B cell (primary cell): ENCODE data around the gene NAPB. TPM values are rescaled to one million over a fixed set of nuclear protein-coding genes. Genes with fewer than 3 reads are reported as not detected.

Experiments
- ATAC-seq: fragments of 200-7000 bp; cut with Tn5 transposase; one replicate; pipeline ENCODE4 v1.10.0; 2021; ENCODE audit warnings: low read depth, mild to moderate bottlenecking, moderate number of reproducible peaks, moderate library complexity
- CTCF ChIA-PET: fragments of 350-600 bp; sonication (Branson Sonifier 250); formaldehyde crosslinking; loops from one replicate; lab custom pipeline; 2021; ENCODE audit warnings: antibody characterized with exemption, inconsistent platforms; lab: Charles Lee
- POLR2A ChIA-PET: fragments of 350-600 bp; sonication (Branson Sonifier 250); formaldehyde crosslinking; loops from one replicate; lab custom pipeline; 2021; ENCODE audit warnings: antibody characterized with exemption; lab: Charles Lee
- DNase-seq: peaks from one replicate; pipeline ENCODE4 v3.0.0; 2013
- H2AFZ ChIP-seq: 2 replicates; pipeline ENCODE4 v1.6.1; 2012; ENCODE audit warnings: mild to moderate bottlenecking, low read depth, low read length; ENCODE audit not compliant: insufficient read depth, poor library complexity, severe bottlenecking
- H3K27ac ChIP-seq, 2 donors: 1 replicate in 1 of 2; 2 replicates in 1 of 2; pipeline ENCODE4 v1.5.1; 2012 to 2013; ENCODE audit warnings: low read length in 2 of 2, mild to moderate bottlenecking in 2 of 2, moderate library complexity in 1 of 2
- H3K27me3 ChIP-seq, 4 experiments: fragments of 200-600 bp in 1 of 4; sonication (generic) in 1 of 4; replicated peaks in 1 of 4; 1 replicate in 2 of 4; 2 replicates in 2 of 4; pipeline versions ENCODE4 v1.6.1 to v1.7.0; 2013 to 2016; ENCODE audit warnings: low read length in 3 of 4, mild to moderate bottlenecking in 2 of 4, mixed read lengths in 1 of 4, moderate library complexity in 1 of 4; ENCODE audit not compliant: insufficient read depth in 4 of 4, control insufficient read depth in 3 of 4; ENCODE audit errors: control extremely low read depth in 1 of 4
- H3K36me3 ChIP-seq, 2 experiments: replicated peaks in 1 of 2; 1 replicate in 1 of 2; 2 replicates in 1 of 2; pipeline versions ENCODE4 v1.6.1 to v1.7.1; 2013; ENCODE audit warnings: low read length in 1 of 2; ENCODE audit not compliant: insufficient read depth in 2 of 2, control insufficient read depth in 1 of 2; ENCODE audit errors: control extremely low read depth in 1 of 2, extremely low read depth in 1 of 2
- H3K4me1 ChIP-seq, 2 donors: fragments of 200-600 bp in 1 of 2; sonication (generic) in 1 of 2; 1 replicate in 1 of 2; 2 replicates in 1 of 2; pipeline versions ENCODE4 v1.5.1 to v1.6.1; 2013 to 2017; ENCODE audit warnings: low read length in 2 of 2; ENCODE audit not compliant: control insufficient read depth in 2 of 2, insufficient read depth in 2 of 2
- H3K4me2 ChIP-seq: replicated peaks from 2 replicates; pipeline ENCODE3; 2012; ENCODE audit warnings: mild to moderate bottlenecking, low read depth, low read length; ENCODE audit not compliant: poor library complexity, severe bottlenecking
- H3K4me3 ChIP-seq, 5 experiments: fragments of 200-600 bp in 1 of 5; sonication (generic) in 1 of 5; 1 replicate in 3 of 5; 2 replicates in 2 of 5; pipeline versions ENCODE4 v1.5.1 to v1.7.0; 2011 to 2016; ENCODE audit warnings: low read length in 4 of 5, mild to moderate bottlenecking in 4 of 5, low read depth in 2 of 5, control low read depth in 1 of 5, moderate library complexity in 1 of 5; ENCODE audit not compliant: insufficient read depth in 1 of 5; ENCODE audit errors: control extremely low read depth in 1 of 5, extremely low read depth in 1 of 5
- H3K79me2 ChIP-seq: fragments of 200-600 bp; sonication (generic); one replicate; pipeline ENCODE4 v1.6.0; 2016; ENCODE audit warnings: low read length; ENCODE audit not compliant: control insufficient read depth, insufficient read depth
- H3K9ac ChIP-seq: fragments of 200-600 bp; sonication (generic); 2 replicates; pipeline ENCODE4 v1.6.1; 2017; ENCODE audit warnings: mild to moderate bottlenecking, low read length, moderate library complexity
- H3K9me3 ChIP-seq, 3 donors: one replicate each; pipeline versions ENCODE4 v1.6.1 to v1.7.1; 2013; ENCODE audit warnings: low read length in 2 of 3; ENCODE audit not compliant: control insufficient read depth in 2 of 3, insufficient read depth in 1 of 3; ENCODE audit errors: control extremely low read depth in 1 of 3
- H4K20me1 ChIP-seq: 2 replicates; pipeline ENCODE4 v1.6.0; 2012; ENCODE audit warnings: mild to moderate bottlenecking, low read length; ENCODE audit not compliant: insufficient read depth, control insufficient read depth, poor library complexity, severe bottlenecking
- H3K27ac Mint-ChIP-seq: one replicate; pipeline ENCODE4 v1.8.0; 2021; ENCODE audit warnings: mixed read lengths
- H3K27me3 Mint-ChIP-seq: one replicate; pipeline ENCODE4 v1.8.0; 2021; ENCODE audit warnings: mixed read lengths
- H3K4me1 Mint-ChIP-seq: one replicate; pipeline ENCODE4 v1.8.0; 2021; ENCODE audit warnings: mixed read lengths
- H3K4me3 Mint-ChIP-seq: one replicate; pipeline ENCODE4 v1.8.0; 2021; ENCODE audit warnings: mixed read lengths
- H3K9me3 Mint-ChIP-seq: one replicate; pipeline ENCODE4 v1.8.0; 2022; ENCODE audit warnings: mixed read lengths; ENCODE audit not compliant: insufficient read depth
- EZH2 ChIP-seq: IDR thresholded peaks from 2 replicates; pipeline ENCODE4 v1.6.1; 2012; ENCODE audit warnings: borderline replicate concordance, low read depth, mild to moderate bottlenecking, moderate library complexity, low read length; ENCODE audit not compliant: insufficient read depth, poor library complexity, severe bottlenecking
- WGBS: methylation state at CpG from one replicate; pipeline ENCODE4 v1.1.5; 2013; ENCODE audit warnings: missing lambda C conversion rate; ENCODE audit not compliant: insufficient coverage; 5-methylcytosine and 5-hydroxymethylcytosine counted together
- intact Hi-C: fragments of 100-400 bp; cut with micrococcal nuclease; formaldehyde crosslinking; loops from one replicate; pipeline ENCODE4 v1.10.0; 2022
- polyA plus RNA-seq: library from polyadenylated mRNA; depleted of rRNA; stranded (reverse); fragments of >200 nt; gene quantifications from 2 replicates; pipeline ENCODE4 v1.2.3, GENCODE V29; 2012
- total RNA-seq, 2 donors: library from RNA; stranded (reverse); fragments of 120-200 nt in 1 of 2; gene quantifications; 1 replicate in 1 of 2; 2 replicates in 1 of 2; pipeline versions ENCODE4 v1.2.3 to v1.2.4, GENCODE V29; 2013 to 2022
- TF ChIP-seq, protein P1 (sequence below): fragments of 200-600 bp; IDR thresholded peaks from one replicate; pipeline ENCODE4 v1.8.0; 2022; ENCODE audit warnings: antibody characterized with exemption, mild to moderate bottlenecking

The NAPB gene
- total and polyA plus RNA-seq, 2 donors (not counting 1 experiment from before 2014, with no cell fraction given) = 4.1 to 13.0 TPM

- 74% methylated on average over 14 of the region's 15 CpGs for WGBS
- Mint-ChIP-seq H3K27me3 (peaks cover 4% of the 10 kb centered on the region), H3K4me1 (no peaks in the 10 kb centered on the region), H3K4me3 (no peak overlapping the region), H3K27ac (no peak overlapping the region), H3K9me3 (no peaks in the 10 kb centered on the region)
- Histone ChIP-seq H3K36me3 (no peaks in the 10 kb centered on the region), H3K9ac (no peak overlapping the region), H4K20me1 (no peaks in the 10 kb centered on the region), H3K27ac (no peak overlapping the region), H3K4me3 (no peak overlapping the region), H2AFZ (no peak overlapping the region), H3K4me2 (no peak overlapping the region), H3K9me3 (peaks cover 0 to 8% (median 3%) of the 10 kb centered on the region in 3 donors), H3K27me3 (peaks cover 0 to 3% (median 0%) of the 10 kb centered on the region in 4 experiments), H3K4me1 (peaks cover 2 to 9% of the 10 kb centered on the region in 2 donors), H3K79me2 (no peaks in the 10 kb centered on the region)
- TF ChIP-seq, protein P1, sequence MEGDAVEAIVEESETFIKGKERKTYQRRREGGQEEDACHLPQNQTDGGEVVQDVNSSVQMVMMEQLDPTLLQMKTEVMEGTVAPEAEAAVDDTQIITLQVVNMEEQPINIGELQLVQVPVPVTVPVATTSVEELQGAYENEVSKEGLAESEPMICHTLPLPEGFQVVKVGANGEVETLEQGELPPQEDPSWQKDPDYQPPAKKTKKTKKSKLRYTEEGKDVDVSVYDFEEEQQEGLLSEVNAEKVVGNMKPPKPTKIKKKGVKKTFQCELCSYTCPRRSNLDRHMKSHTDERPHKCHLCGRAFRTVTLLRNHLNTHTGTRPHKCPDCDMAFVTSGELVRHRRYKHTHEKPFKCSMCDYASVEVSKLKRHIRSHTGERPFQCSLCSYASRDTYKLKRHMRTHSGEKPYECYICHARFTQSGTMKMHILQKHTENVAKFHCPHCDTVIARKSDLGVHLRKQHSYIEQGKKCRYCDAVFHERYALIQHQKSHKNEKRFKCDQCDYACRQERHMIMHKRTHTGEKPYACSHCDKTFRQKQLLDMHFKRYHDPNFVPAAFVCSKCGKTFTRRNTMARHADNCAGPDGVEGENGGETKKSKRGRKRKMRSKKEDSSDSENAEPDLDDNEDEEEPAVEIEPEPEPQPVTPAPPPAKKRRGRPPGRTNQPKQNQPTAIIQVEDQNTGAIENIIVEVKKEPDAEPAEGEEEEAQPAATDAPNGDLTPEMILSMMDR = no peak
- TF ChIP-seq EZH2 = no peak
- ChIA-PET POLR2A (no interaction called here), CTCF (no interaction called here)
- no peak for ATAC-seq
- no peak for DNase-seq
- intact Hi-C loops = no loop called here
These were observed 32.6 kb upstream of the NAPB start for GRCh38 chr20:23453549-23454543.

DNA sequence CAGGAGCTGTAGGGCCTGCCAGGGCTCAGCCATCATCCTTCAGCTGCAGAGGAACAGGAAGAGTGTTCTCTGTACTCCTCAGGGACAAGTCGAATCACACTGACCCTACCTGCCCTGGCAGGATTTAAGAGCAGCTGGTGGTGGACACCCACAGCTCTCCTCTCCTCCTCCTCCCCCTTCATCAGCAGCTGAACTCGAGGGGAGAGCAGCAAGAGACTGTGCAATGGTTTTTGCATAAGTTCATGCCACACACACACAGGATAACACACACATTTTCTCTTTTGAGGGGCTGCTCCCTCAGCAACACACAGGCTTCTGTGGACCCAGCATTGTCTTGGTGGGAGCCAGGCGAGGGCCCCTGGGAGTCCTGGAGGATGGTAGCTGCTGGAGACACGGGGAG lies 31.5 kb upstream of the NAPB start, which contains the start of gene CST11:
TSS of gene CST11 (minus strand) at position 101 of the 400 bp plus-strand sequence. CDS start at position 36, 65 bp downstream.
- peaks cover 2 to 9% of the 10 kb centered on the region in 2 donors for H3K4me1 ChIP-seq
- no peak within 1 kb of the TSS for H3K4me2 ChIP-seq
- no peaks in the 10 kb centered on the region for H3K9me3 Mint-ChIP-seq
- no peak within 1 kb of the TSS for H3K9ac ChIP-seq
- DNase-seq (no peak), ATAC-seq (no peak)
- no peaks in the 10 kb centered on the region for H3K36me3 ChIP-seq
- no peaks in the 10 kb centered on the region for H3K4me1 Mint-ChIP-seq
- no peak within 1 kb of the TSS for H3K4me3 ChIP-seq
- no peak within 1 kb of the TSS for H3K4me3 Mint-ChIP-seq
- peaks cover 4% of the 10 kb centered on the region for H3K27me3 Mint-ChIP-seq
- peaks cover 0 to 3% (median 0%) of the 10 kb centered on the region in 4 experiments for H3K27me3 ChIP-seq
- CTCF ChIA-PET = no interaction called here
- no peak within 1 kb of the TSS for H2AFZ ChIP-seq
- no peak for TF ChIP-seq EZH2
- TF ChIP-seq, protein P1 = no peak
- H3K27ac ChIP-seq = no peak within 1 kb of the TSS
- no peaks in the 10 kb centered on the region for H3K79me2 ChIP-seq
- 75% methylated on average over 2 of the region's 4 CpGs for WGBS
- POLR2A ChIA-PET = no interaction called here
- H4K20me1 ChIP-seq = no peaks in the 10 kb centered on the region
- peaks cover 0 to 8% (median 3%) of the 10 kb centered on the region in 3 donors for H3K9me3 ChIP-seq
- intact Hi-C loops = no loop called here
- H3K27ac Mint-ChIP-seq = no peak within 1 kb of the TSS
